OCI-LY7 (cell line): ENCODE data around the gene FAM240B.

Source experiments
- CTCF ChIP-seq: fragments of 200-600 bp; sonication (generic); conservative IDR thresholded peaks from 2 replicates; pipeline ENCODE4 v1.5.1; 2014; ENCODE audit warnings: mild to moderate bottlenecking, antibody characterized with exemption, low read length, moderate library complexity, mixed read lengths
- EZH2phosphoT487 ChIP-seq: fragments of 200-600 bp; sonication (generic); IDR thresholded peaks from 2 replicates; pipeline ENCODE4 v1.6.1; 2018; ENCODE audit warnings: low read depth, borderline replicate concordance, mild to moderate bottlenecking, mixed run types, antibody characterized with exemption, low read length, moderate library complexity, mixed read lengths

GRCh38 chr9:38670542-38671371 is 49.2 kb downstream of the FAM240B start:
- no peak for TF ChIP-seq CTCF
- TF ChIP-seq EZH2phosphoT487: no peak
